Measurements from ENCODE around the gene EPS8L2.

DNA sequence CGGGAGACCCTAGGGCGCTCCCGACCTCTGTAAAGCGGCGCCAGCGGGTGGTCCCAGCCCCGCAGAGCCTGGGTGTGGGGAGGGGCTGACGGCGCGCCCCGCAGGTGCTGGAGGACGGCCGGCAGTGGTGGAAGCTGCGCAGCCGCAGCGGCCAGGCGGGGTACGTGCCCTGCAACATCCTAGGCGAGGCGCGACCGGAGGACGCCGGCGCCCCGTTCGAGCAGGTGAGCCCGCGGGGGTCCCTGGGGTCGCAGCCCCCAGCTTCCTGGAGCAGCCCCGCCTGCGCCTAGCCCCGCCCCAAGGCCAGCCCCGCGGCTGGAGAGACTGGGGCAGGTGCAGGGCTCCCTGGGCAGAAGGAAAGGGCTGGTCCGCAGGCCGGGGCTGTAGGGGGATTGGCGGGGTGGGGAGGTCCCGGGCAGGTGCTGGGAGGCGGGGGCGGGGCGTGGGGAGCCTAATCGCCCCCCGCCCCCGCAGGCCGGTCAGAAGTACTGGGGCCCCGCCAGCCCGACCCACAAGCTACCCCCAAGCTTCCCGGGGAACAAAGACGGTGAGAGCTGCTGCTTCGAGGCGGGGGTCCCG, 19.7 kb downstream of the EPS8L2 start:
- TF ChIP-seq ELK1 (IDR thresholded peaks at IDR 0.05; ENCODE audit: borderline replicate concordance, low read depth, low read length): no peak
- no peak for TF ChIP-seq CTCF (conservative IDR thresholded peaks at IDR 0.05; ENCODE audit: low read depth, low read length)
- no peak for TF ChIP-seq CEBPB (IDR thresholded peaks at IDR 0.05; ENCODE audit: low read depth, low read length)
- no peak for TF ChIP-seq BHLHE40 (IDR thresholded peaks at IDR 0.05; ENCODE audit: low read depth, low read length)
- no peak for TF ChIP-seq MXI1 (IDR thresholded peaks at IDR 0.05; ENCODE audit: borderline replicate concordance, low read depth, low read length)
- TF ChIP-seq POLR2A (IDR thresholded peaks at IDR 0.05; ENCODE audit: low read depth, low read length): no peak
- no peak for TF ChIP-seq MAZ (IDR thresholded peaks at IDR 0.05; ENCODE audit: borderline replicate concordance, low read depth, low read length)
- no peak for TF ChIP-seq RFX5 (IDR thresholded peaks at IDR 0.05; ENCODE audit: low read depth, low read length)
- TF ChIP-seq, protein P1, sequence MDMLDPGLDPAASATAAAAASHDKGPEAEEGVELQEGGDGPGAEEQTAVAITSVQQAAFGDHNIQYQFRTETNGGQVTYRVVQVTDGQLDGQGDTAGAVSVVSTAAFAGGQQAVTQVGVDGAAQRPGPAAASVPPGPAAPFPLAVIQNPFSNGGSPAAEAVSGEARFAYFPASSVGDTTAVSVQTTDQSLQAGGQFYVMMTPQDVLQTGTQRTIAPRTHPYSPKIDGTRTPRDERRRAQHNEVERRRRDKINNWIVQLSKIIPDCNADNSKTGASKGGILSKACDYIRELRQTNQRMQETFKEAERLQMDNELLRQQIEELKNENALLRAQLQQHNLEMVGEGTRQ (IDR thresholded peaks at IDR 0.05; ENCODE audit: low read depth, low read length): no peak
- TF ChIP-seq RCOR1 (IDR thresholded peaks at IDR 0.05; ENCODE audit: insufficient replicate concordance, low read length): no peak
- TF ChIP-seq SMC3 (IDR thresholded peaks at IDR 0.05; ENCODE audit: low read depth, low read length): no peak
- no peak for TF ChIP-seq RAD21 (IDR thresholded peaks at IDR 0.05; ENCODE audit: low read length)
- TF ChIP-seq CHD1 (IDR thresholded peaks at IDR 0.05; ENCODE audit: low read depth, low read length): no peak
- no peak for TF ChIP-seq NFE2L2 (IDR thresholded peaks at IDR 0.05; ENCODE audit: low read depth, low read length)
